Stomach smooth muscle (tissue), 2 donors: ENCODE results near the gene CDCP2.

ENCODE experiments used
- H3K27ac ChIP-seq: one replicate; pipeline ENCODE4 v1.7.0; 2013; ENCODE audit warnings: mild to moderate bottlenecking, low read length, inconsistent platforms
- H3K27me3 ChIP-seq, 2 donors: one replicate each; pipeline ENCODE4 v1.7.0; 2013; ENCODE audit warnings: low read length in 2 of 2; ENCODE audit not compliant: insufficient read depth in 2 of 2, control insufficient read depth in 1 of 2
- H3K36me3 ChIP-seq, 2 donors: one replicate each; pipeline ENCODE4 v1.7.0; 2013; ENCODE audit warnings: low read length in 2 of 2; ENCODE audit not compliant: control insufficient read depth in 2 of 2, insufficient read depth in 2 of 2
- H3K4me1 ChIP-seq: one replicate; pipeline ENCODE4 v1.7.0; 2013; ENCODE audit warnings: low read length; ENCODE audit not compliant: control insufficient read depth, insufficient read depth
- H3K4me3 ChIP-seq, 2 donors: one replicate each; pipeline ENCODE4 v1.7.0; 2013; ENCODE audit warnings: low read length in 2 of 2
- H3K9ac ChIP-seq, 2 donors: one replicate each; pipeline ENCODE4 v1.7.0; 2013; ENCODE audit warnings: low read length in 2 of 2, mild to moderate bottlenecking in 1 of 2
- H3K9me3 ChIP-seq, 2 donors: one replicate each; pipeline ENCODE4 v1.7.0; 2013; ENCODE audit warnings: low read length in 2 of 2; ENCODE audit not compliant: control insufficient read depth in 2 of 2
- donor health status: healthy.
- donor health status: Pancreatic carcinoma.

The CDCP2 gene

DNA sequence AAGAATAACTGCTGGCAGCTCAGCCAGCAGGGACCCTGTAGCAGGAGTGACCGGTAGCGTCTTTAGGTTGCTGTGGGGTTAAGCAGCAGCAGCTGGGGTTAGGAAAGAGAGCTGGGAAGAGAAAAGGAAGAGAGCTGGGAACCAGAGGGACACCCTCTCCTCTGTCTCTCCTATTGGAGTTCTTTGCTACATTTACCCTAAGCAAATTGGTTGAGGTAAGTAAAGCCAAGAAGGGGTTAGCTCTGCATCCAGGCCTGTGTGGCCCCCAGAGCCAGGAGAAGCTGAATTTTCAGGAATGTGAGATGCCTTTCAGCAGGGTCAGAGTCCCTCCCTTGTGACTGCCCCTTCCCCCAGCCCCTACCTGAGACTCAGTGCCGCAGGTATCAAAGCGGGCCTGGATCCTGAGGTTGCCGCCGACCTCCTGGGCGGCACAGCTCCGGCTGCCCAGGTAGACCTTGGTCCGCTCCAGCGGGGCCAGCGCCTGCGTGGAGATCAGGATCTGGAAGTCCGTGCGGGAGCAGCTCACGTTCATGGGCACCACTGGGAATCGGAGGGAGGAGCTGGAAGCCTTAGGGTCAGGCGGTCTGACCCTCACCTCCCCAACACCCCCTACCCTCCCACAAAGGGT, 16.4 kb downstream of the CDCP2 start:
- no peaks in the 10 kb centered on the region for H3K36me3 ChIP-seq
- no peaks in the 10 kb centered on the region for H3K27me3 ChIP-seq
- no peak overlapping the region for H3K4me3 ChIP-seq
- no peaks in the 10 kb centered on the region for H3K4me1 ChIP-seq
- H3K9me3 ChIP-seq, result no peaks in the 10 kb centered on the region
- no peak overlapping the region for H3K9ac ChIP-seq
- H3K27ac ChIP-seq, result no peak overlapping the region

DNA sequence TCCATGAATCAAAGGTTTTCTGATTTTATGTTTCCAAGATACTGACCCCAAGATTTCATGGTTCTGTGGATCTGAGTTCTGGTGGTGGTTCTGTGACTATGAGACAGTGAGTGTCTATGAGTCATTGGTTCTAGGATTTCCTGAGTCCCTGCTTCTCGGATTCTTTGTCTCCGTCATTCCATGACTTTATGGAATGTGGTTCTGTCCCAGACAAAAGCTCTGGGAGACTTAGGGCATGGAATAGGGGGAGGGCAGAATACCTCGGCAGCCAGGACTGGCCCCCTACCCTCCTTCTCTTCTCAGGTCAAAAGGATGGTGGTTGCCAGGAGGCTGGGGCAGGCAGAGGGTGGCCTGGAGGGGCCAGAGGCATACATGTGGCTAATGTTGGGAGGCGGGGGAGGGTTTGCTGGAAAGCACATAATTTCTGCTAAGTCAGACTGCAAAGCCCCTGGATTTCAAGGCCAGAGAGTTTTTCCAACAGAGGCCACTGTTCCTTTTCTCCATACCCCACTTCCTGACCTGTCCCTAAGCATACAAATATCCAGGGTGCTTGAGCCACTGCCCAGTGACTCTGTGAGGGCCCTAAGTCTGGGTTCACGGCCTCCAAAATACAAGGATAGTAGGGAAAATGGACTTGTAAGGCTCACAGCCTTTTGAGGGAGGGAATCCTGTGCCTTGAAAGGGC, 17.2 kb downstream of the CDCP2 start:
- no peaks in the 10 kb centered on the region for H3K4me1 ChIP-seq
- no peak overlapping the region for H3K27ac ChIP-seq
- no peaks in the 10 kb centered on the region for H3K27me3 ChIP-seq
- no peaks in the 10 kb centered on the region for H3K36me3 ChIP-seq
- H3K4me3 ChIP-seq, result no peak overlapping the region
- no peaks in the 10 kb centered on the region for H3K9me3 ChIP-seq
- no peak overlapping the region for H3K9ac ChIP-seq

DNA sequence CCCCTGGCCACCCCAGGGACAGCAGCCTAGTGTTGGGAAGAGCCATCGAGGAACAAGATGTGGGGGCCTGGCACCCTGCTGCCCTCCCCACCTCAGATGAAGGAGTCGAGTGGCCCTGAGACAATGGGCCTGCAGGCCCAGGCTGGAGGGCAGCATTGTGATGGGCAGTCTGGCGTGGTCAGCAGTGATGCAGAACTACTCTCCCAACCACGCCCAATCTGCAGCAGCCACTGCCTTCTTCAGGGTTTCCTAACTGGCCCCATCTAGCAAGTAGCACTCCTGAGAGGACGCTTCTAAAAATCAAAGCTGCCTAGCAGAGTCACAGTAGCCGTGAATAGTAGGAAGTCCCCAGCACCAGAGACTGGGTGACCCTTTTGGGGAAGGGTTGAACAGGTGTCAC, 18.5 kb downstream of the CDCP2 start:
- Histone ChIP-seq H3K9me3 (no peaks in the 10 kb centered on the region), H3K27me3 (no peaks in the 10 kb centered on the region), H3K4me1 (no peaks in the 10 kb centered on the region), H3K4me3 (no peak overlapping the region), H3K9ac (no peak overlapping the region), H3K27ac (no peak overlapping the region), H3K36me3 (no peaks in the 10 kb centered on the region)

DNA sequence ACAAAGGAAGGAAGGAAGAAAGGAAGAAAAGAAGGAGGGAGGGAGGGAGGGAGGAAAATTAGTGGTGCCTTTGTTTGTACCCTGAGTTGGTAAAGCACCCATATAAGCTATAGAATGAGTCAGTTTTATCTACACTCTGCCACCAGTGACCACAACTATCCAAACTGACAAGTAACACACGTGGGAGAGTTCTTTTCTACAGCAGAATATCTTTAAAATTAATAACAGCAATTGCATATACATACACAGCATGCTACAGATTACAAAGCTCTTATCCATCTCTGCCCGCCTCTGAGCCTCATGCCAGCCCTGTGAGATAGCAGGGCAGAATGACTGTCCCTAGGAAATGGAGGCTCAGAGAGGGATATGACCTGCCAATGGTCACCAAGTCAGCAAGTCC, 20.3 kb downstream of the CDCP2 start:
- no peaks in the 10 kb centered on the region for H3K4me1 ChIP-seq
- no peak overlapping the region for H3K9ac ChIP-seq
- H3K27me3 ChIP-seq, result no peaks in the 10 kb centered on the region
- no peak overlapping the region for H3K27ac ChIP-seq
- no peaks in the 10 kb centered on the region for H3K36me3 ChIP-seq
- no peaks in the 10 kb centered on the region for H3K9me3 ChIP-seq
- H3K4me3 ChIP-seq, result no peak overlapping the region

DNA sequence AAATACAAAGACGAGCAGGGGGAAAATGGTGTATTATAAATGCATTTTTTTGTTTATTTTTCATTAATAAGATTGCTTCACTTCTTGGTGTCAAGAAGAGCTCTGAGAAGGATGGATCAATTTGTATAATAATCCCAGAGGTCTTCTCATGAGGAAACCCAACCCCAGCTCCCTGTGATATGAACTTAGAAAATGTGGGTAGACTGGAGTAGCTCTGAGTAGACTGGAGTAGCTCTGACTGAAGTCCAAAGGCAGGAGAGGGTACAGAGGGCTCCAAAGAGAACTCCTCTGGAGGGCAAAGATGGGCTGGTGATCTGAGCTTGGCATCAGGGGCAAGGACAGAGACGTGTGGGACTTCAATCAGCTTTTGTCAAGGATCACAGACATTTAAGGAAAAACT, 21.4 kb downstream of the CDCP2 start:
- no peak overlapping the region for H3K9ac ChIP-seq
- no peaks in the 10 kb centered on the region for H3K9me3 ChIP-seq
- H3K36me3 ChIP-seq, result no peaks in the 10 kb centered on the region
- H3K4me1 ChIP-seq, result no peaks in the 10 kb centered on the region
- H3K4me3 ChIP-seq, result no peak overlapping the region
- no peaks in the 10 kb centered on the region for H3K27me3 ChIP-seq
- H3K27ac ChIP-seq, result no peak overlapping the region

DNA sequence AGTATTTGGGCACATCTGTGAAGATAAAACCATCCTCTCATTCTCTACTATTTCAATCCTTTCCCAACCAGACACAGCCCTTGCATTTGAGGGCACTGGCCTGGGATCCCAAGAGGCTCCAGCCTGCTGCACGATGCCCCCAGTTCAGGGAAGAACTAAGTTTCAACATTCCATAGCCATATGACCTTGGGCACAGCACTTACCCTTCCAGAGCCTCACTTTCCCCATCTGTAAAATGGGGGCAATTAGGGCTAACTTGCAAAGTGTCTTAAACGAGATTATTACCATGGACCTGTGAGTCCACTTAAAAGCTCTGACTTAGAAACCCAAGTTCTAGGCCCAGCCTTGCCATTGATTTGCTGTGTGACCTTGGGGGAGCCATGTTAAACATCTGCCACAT, 22.9 kb downstream of the CDCP2 start:
- Histone ChIP-seq H3K27ac (no peak overlapping the region), H3K4me1 (no peaks in the 10 kb centered on the region), H3K36me3 (no peaks in the 10 kb centered on the region), H3K9me3 (no peaks in the 10 kb centered on the region), H3K9ac (no peak overlapping the region), H3K4me3 (no peak overlapping the region), H3K27me3 (no peaks in the 10 kb centered on the region)

DNA sequence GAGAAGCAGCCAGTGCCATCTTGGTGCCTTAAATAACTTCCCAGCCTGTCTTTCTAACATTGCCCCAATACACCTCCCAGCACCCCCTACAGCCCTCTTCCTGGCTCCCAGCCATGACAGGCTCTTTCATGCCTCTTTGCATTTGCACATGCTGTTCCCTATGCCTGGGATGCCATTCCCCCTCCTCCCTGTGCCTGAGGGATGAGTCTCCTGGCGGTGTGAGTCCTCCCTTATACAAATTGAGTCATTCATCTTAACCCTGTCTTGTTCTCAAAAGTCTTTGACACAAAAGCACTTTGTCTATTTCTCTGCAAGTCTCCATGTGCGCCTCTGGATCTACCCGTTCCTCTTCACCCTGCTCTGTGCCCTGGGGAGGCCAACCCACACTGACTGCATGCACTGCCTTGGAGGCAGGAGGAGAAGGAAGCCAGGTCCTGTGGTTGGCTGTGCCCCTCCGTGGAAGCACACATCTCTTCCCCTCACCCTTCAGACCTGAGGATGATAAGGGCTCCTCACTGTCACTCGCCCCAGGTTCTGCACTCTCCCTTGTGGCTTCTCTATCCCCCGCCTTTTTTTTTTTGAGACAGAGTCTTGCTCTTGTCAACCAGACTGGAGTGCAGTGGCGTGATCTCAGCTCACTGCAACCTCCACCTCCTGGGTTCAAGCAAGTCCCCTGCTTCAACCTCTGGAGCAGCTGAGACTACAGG, 25.1 kb downstream of the CDCP2 start:
- Histone ChIP-seq H3K9me3 (no peaks in the 10 kb centered on the region), H3K9ac (no peak overlapping the region), H3K4me3 (no peak overlapping the region), H3K4me1 (no peaks in the 10 kb centered on the region), H3K27ac (no peak overlapping the region), H3K27me3 (no peaks in the 10 kb centered on the region), H3K36me3 (no peaks in the 10 kb centered on the region)

DNA sequence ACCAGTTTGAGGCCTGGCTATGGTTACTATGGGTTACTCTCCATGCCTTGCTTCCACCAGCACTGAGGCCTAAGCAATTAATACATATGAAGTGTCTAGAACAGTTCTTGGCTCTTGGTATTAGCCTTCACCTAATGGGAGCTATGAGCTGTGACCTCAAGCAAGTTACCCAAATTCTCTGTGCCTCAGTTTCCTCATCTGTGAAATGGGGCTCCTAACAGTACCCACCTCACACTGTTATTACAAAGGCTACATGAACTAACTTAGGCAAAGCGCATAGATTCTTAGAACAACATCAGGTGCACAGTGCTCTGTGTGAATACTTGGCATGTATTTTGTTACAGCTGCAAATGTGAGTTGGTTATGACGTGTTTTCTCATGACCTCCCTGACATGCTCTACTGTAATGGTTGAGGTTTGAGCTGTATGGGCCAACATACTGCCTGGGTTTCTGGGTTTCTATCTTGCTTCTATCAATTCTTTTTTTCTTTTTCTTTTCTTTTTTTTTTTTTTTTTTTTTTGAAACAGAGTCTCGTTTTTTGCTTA, 26.5 kb downstream of the CDCP2 start:
- Histone ChIP-seq H3K4me3 (no peak overlapping the region), H3K9ac (no peak overlapping the region), H3K36me3 (no peaks in the 10 kb centered on the region), H3K27me3 (no peaks in the 10 kb centered on the region), H3K9me3 (no peaks in the 10 kb centered on the region), H3K27ac (no peak overlapping the region), H3K4me1 (peaks cover 7% of the 10 kb centered on the region)

DNA sequence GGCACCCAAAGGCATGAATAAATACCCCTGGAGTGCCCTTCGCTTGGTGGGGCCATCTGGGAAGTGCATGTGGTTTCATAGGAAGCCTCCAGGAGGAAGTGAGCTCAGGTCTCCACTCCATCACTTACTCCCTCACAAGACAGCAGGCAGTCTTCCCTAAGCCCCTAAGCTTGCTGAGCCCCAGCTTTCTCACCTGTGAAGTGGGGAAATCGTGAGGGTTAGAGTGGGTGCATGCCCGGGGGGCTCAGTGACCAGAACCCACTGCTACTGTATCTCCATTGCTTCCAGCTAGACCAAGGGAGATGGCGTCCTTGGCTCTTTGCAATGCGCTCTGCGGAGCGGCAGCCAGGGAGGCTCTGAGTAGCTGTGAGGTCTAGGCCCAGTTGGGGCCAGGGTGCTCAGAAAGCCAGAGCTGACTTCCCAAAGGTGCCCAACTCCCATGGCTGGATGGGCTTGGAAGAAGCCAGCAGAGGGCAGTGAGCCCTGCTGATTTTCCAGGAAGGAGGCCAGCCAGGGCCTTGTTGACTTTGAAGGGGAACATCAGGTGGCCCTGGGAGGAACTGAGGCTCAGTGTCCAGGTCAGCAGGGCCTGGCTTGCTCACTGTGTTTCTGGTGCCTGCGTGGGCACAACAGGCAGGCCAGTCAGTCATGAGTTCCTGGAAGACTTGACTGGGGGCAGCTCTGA, 27.3 kb downstream of the CDCP2 start:
- Histone ChIP-seq H3K4me3 (no peak overlapping the region), H3K27ac (no peak overlapping the region), H3K9me3 (no peaks in the 10 kb centered on the region), H3K4me1 (peaks cover 15% of the 10 kb centered on the region), H3K9ac (no peak overlapping the region), H3K36me3 (no peaks in the 10 kb centered on the region), H3K27me3 (no peaks in the 10 kb centered on the region)

DNA sequence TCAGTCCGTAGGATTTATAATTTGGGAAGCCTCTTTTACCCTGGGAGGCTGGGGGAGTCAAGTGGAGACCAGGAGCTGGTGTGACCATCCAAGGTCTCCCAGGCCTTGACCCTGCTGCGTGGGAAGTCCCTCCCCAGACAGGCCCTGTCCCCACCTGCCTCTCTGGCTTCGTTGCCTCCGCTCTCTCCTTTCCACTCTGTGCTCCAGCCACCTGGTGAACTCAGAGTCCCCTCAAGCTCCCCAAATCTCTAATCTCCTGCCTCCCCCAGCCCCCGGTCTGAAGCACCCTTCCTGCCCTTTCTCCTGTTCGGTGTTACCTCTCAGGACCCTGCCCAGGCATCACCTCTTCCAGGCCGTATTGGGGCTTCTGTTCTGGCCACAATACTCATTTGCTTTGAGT, 27.9 kb downstream of the CDCP2 start:
- H3K27me3 ChIP-seq, result no peaks in the 10 kb centered on the region
- H3K4me3 ChIP-seq, result no peak overlapping the region
- no peak overlapping the region for H3K27ac ChIP-seq
- peaks cover 15% of the 10 kb centered on the region for H3K4me1 ChIP-seq
- no peak overlapping the region for H3K9ac ChIP-seq
- no peaks in the 10 kb centered on the region for H3K36me3 ChIP-seq
- H3K9me3 ChIP-seq, result no peaks in the 10 kb centered on the region
